Smooth muscle cell (in vitro differentiated cells): ENCODE measurements around the gene CACNG7. TPM values are rescaled to one million over a fixed set of nuclear protein-coding genes. Genes with fewer than 3 reads are reported as not detected.

Experiments
- DNase-seq: peaks from one replicate; lab custom pipeline; 2025; ENCODE audit not compliant: unreplicated experiment; lab: John Stamatoyannopoulos, UW
- H2AFZ ChIP-seq: fragments of 200-600 bp; sonication (generic); 2 replicates; pipeline ENCODE4 v1.6.0; 2016; ENCODE audit warnings: antibody characterized with exemption, low read depth, mild to moderate bottlenecking
- H3F3A ChIP-seq: fragments of 200-600 bp; sonication (generic); 2 replicates; pipeline ENCODE4 v1.6.0; 2017; ENCODE audit warnings: antibody characterized with exemption, low read depth
- H3K27ac ChIP-seq: fragments of 200-600 bp; sonication (generic); 2 replicates; pipeline ENCODE4 v1.5.1; 2016; ENCODE audit warnings: low read depth, mild to moderate bottlenecking
- H3K27me3 ChIP-seq: fragments of 200-600 bp; sonication (generic); 2 replicates; pipeline ENCODE4 v1.6.1; 2016; ENCODE audit warnings: low read depth, mild to moderate bottlenecking
- H3K36me3 ChIP-seq: fragments of 200-600 bp; sonication (generic); 2 replicates; pipeline ENCODE4 v1.5.1; 2016; ENCODE audit warnings: low read depth
- H3K4me1 ChIP-seq: fragments of 200-600 bp; sonication (generic); 2 replicates; pipeline ENCODE4 v1.5.1; 2016; ENCODE audit warnings: low read depth
- H3K4me2 ChIP-seq: fragments of 200-600 bp; sonication (generic); 2 replicates; pipeline ENCODE4 v1.6.0; 2016; ENCODE audit warnings: mild to moderate bottlenecking
- H3K4me3 ChIP-seq: fragments of 200-600 bp; sonication (generic); 2 replicates; pipeline ENCODE4 v1.5.1; 2016; ENCODE audit warnings: mild to moderate bottlenecking
- H3K79me2 ChIP-seq: fragments of 200-600 bp; sonication (generic); 2 replicates; pipeline ENCODE4 v1.6.0; 2016; ENCODE audit warnings: low read depth, mild to moderate bottlenecking
- H3K9ac ChIP-seq: fragments of 200-600 bp; sonication (generic); 2 replicates; pipeline ENCODE4 v1.6.0; 2016; ENCODE audit warnings: low read depth
- H3K9me3 ChIP-seq: fragments of 200-600 bp; sonication (generic); replicated peaks from 2 replicates; pipeline ENCODE4 v1.5.1; 2016; ENCODE audit warnings: low read depth
- H4K20me1 ChIP-seq: fragments of 200-600 bp; sonication (generic); 2 replicates; pipeline ENCODE4 v1.6.0; 2016; ENCODE audit warnings: low read depth
- CTCF ChIP-seq: fragments of 200-600 bp; sonication (generic); IDR thresholded peaks from 2 replicates; pipeline ENCODE4 v1.5.1; 2017; ENCODE audit warnings: borderline replicate concordance, mild to moderate bottlenecking, antibody characterized with exemption; ENCODE audit not compliant: insufficient read depth, poor library complexity, severe bottlenecking
- WGBS: methylation state at CpG from one replicate; pipeline ENCODE4 v1.1.7; 2016; ENCODE audit warnings: low lambda C conversion rate; 5-methylcytosine and 5-hydroxymethylcytosine counted together
- microRNA counts: library from miRNA; unstranded; fragments of <30 nt; microRNA quantifications from one replicate; lab custom pipeline; 2016
- polyA plus RNA-seq: library from polyadenylated mRNA; unstranded; fragments of >200 nt; fragmentation: Nextera tagmentation; extraction: Ambion mirVana; gene quantifications from 2 replicates; pipeline ENCODE4 v1.2.1, GENCODE V29; 2016
- total RNA-seq: library from RNA; depleted of rRNA; stranded (reverse); fragments of >200 nt; gene quantifications from 2 replicates; pipeline ENCODE4 v1.2.3, GENCODE V29; 2014

Gene CACNG7
- total and polyA plus RNA-seq, 2 experiments from 2014 or later = 1.3 to 6.1 TPM

GRCh38 chr19:53992815-53993214 lies 83.7 kb downstream of the CACNG7 start:
- Histone ChIP-seq H3K4me3 (no peak overlapping the region), H4K20me1 (no peaks in the 10 kb centered on the region), H3K79me2 (no peaks in the 10 kb centered on the region), H3K36me3 (no peaks in the 10 kb centered on the region), H3K9ac (no peak overlapping the region), H2AFZ (no peak overlapping the region), H3K9me3 (no peaks in the 10 kb centered on the region), H3F3A (no peaks in the 10 kb centered on the region), H3K27me3 (peaks cover 19% of the 10 kb centered on the region), H3K4me1 (peaks cover 3% of the 10 kb centered on the region), H3K27ac (no peak overlapping the region), H3K4me2 (no peak overlapping the region)
- TF ChIP-seq CTCF = no peak
- DNase-seq = no peak
- 91% methylated on average over 20 of the region's 43 CpGs for WGBS

- Histone ChIP-seq H3K27ac (no peak overlapping the region), H3F3A (no peaks in the 10 kb centered on the region), H3K79me2 (no peaks in the 10 kb centered on the region), H3K4me2 (no peak overlapping the region), H3K27me3 (peaks cover 25% of the 10 kb centered on the region), H3K9me3 (no peaks in the 10 kb centered on the region), H3K9ac (no peak overlapping the region), H4K20me1 (no peaks in the 10 kb centered on the region), H3K4me3 (no peak overlapping the region), H3K36me3 (no peaks in the 10 kb centered on the region), H2AFZ (no peak overlapping the region), H3K4me1 (peaks cover 3% of the 10 kb centered on the region)
- DNase-seq = no peak
- WGBS = 70% methylated on average over 3 of the region's 3 CpGs
- TF ChIP-seq CTCF = no peak
Measured at GRCh38 chr19:53993448-53993847, 84.4 kb downstream of the CACNG7 start.

MicroRNAs within 50 kb of the gene (microRNA counts, 767-probe panel; counts per million panel counts)
- microRNA hsa-miR-935 (lab: Ali Mortazavi, UCI) = 183 counts per million

Other genes starting within 250 kb of the CACNG7 start
- gene NLRP12, start 85.0 kb upstream of the CACNG7 start, total RNA-seq = 0.04 TPM in 1 of 2 replicates, not detected in the other
- not detected in 2 replicates for gene NLRP12, start 85.0 kb upstream of the CACNG7 start, polyA plus RNA-seq
- 83.8 and 97.6 TPM in 2 replicates for gene MYADM, start 41.4 kb upstream of the CACNG7 start, total RNA-seq
- 193 and 247 TPM in 2 replicates for gene MYADM, start 41.4 kb upstream of the CACNG7 start, polyA plus RNA-seq
- 0.18 TPM in 1 of 2 replicates, not detected in the other for gene PRKCG, start 27.1 kb upstream of the CACNG7 start, total RNA-seq
- gene PRKCG, start 27.1 kb upstream of the CACNG7 start, polyA plus RNA-seq = 0.51 and 0.59 TPM in 2 replicates
- 0.04 and 0.31 TPM in 2 replicates for gene CACNG8, start 53.7 kb downstream of the CACNG7 start, total RNA-seq
- gene CACNG8, start 53.7 kb downstream of the CACNG7 start, polyA plus RNA-seq = 0.03 and 0.19 TPM in 2 replicates
- gene CACNG6, start 82.4 kb downstream of the CACNG7 start, total RNA-seq = 0.13 TPM in 1 of 2 replicates, not detected in the other
- gene CACNG6, start 82.4 kb downstream of the CACNG7 start, polyA plus RNA-seq = not detected in 2 replicates
- gene VSTM1, start 154.6 kb downstream of the CACNG7 start, total RNA-seq = not detected in 2 replicates
- gene VSTM1, start 154.6 kb downstream of the CACNG7 start, polyA plus RNA-seq = not detected in 2 replicates
- gene TARM1, start 172.1 kb downstream of the CACNG7 start, total RNA-seq = not detected in 2 replicates
- gene TARM1, start 172.1 kb downstream of the CACNG7 start, polyA plus RNA-seq = not detected in 2 replicates
- 1.1 TPM in 1 of 2 replicates, not detected in the other for gene OSCAR, start 191.5 kb downstream of the CACNG7 start, total RNA-seq
- 0.90 and 1.7 TPM in 2 replicates for gene OSCAR, start 191.5 kb downstream of the CACNG7 start, polyA plus RNA-seq
- 9.5 and 29.8 TPM in 2 replicates for gene NDUFA3, start 193.6 kb downstream of the CACNG7 start, total RNA-seq
- 249 and 264 TPM in 2 replicates for gene NDUFA3, start 193.6 kb downstream of the CACNG7 start, polyA plus RNA-seq
- 14.2 and 17.1 TPM in 2 replicates for gene TFPT, start 206.4 kb downstream of the CACNG7 start, total RNA-seq
- gene TFPT, start 206.4 kb downstream of the CACNG7 start, polyA plus RNA-seq = 56.0 and 58.1 TPM in 2 replicates
- 40.9 and 42.8 TPM in 2 replicates for gene PRPF31, start 206.5 kb downstream of the CACNG7 start, total RNA-seq
- 77.1 and 81.2 TPM in 2 replicates for gene PRPF31, start 206.5 kb downstream of the CACNG7 start, polyA plus RNA-seq
- gene CNOT3, start 228.5 kb downstream of the CACNG7 start, total RNA-seq = 12.4 and 14.1 TPM in 2 replicates
- gene CNOT3, start 228.5 kb downstream of the CACNG7 start, polyA plus RNA-seq = 31.4 and 37.6 TPM in 2 replicates